Esophagus squamous epithelium (tissue), 4 donors: ENCODE results near the gene KRTAP10-2.
"Not testable (repeated sequence)": the region's sequence is repeated elsewhere in the genome, so short reads cannot be mapped to it uniquely, and the experiment has no call there.

Experiments
- CTCF ChIP-seq, 6 experiments: fragments of 450-650 bp in 4 of 6; fragments of 200-600 bp in 2 of 6; sonication (generic) in 2 of 6; IDR thresholded peaks; one replicate each; pipeline ENCODE4 v1.5.1; 2016 to 2019; ENCODE audit warnings: antibody characterized with exemption in 6 of 6, mild to moderate bottlenecking in 4 of 6, moderate library complexity in 4 of 6
- POLR2A ChIP-seq, 4 donors: fragments of 450-650 bp; IDR thresholded peaks; one replicate each; pipeline ENCODE4 v1.6.1; 2017; ENCODE audit warnings: antibody characterized with exemption in 4 of 4, mild to moderate bottlenecking in 4 of 4, moderate library complexity in 3 of 4

GRCh38 chr21:44590897-44591800, 39.8 kb upstream of the KRTAP10-2 start:
- TF ChIP-seq CTCF, POLR2A (IDR thresholded peaks at IDR 0.05): not testable (repeated sequence)
